Measurements from ENCODE around the gene CREBL2.

- TF ChIP-seq CTCF (IDR thresholded peaks at IDR 0.05; ENCODE audit: low read depth, low read length, poor library complexity, severe bottlenecking) (no peak), EZH2phosphoT487 (IDR thresholded peaks at IDR 0.05; ENCODE audit: borderline replicate concordance, low read length) (no peak)
These were observed 3.1 kb upstream of the CREBL2 start for GRCh38 chr12:12608557-12608957.

All from DOHH2 (cell line).